Erythroblast (primary cell): Measurements from ENCODE around the gene OR8D1.

Experiments used
- GATA1 ChIP-seq: IDR thresholded peaks from 2 replicates; pipeline ENCODE4 v1.6.1; 2011; ENCODE audit warnings: low read depth, mild to moderate bottlenecking, control low read depth, low read length, moderate library complexity
- POLR2A ChIP-seq: IDR thresholded peaks from 2 replicates; pipeline ENCODE4 v1.6.1; 2011; ENCODE audit warnings: mild to moderate bottlenecking, low read length

GRCh38 chr11:124297921-124298320, 15.8 kb downstream of the OR8D1 start:
- no peak for TF ChIP-seq POLR2A
- TF ChIP-seq GATA1 = no peak
